ENCODE results near the gene ADORA1.
A peak's percentile ranks its signal among the peaks of the same experiment; 100 is the strongest.

DNA sequence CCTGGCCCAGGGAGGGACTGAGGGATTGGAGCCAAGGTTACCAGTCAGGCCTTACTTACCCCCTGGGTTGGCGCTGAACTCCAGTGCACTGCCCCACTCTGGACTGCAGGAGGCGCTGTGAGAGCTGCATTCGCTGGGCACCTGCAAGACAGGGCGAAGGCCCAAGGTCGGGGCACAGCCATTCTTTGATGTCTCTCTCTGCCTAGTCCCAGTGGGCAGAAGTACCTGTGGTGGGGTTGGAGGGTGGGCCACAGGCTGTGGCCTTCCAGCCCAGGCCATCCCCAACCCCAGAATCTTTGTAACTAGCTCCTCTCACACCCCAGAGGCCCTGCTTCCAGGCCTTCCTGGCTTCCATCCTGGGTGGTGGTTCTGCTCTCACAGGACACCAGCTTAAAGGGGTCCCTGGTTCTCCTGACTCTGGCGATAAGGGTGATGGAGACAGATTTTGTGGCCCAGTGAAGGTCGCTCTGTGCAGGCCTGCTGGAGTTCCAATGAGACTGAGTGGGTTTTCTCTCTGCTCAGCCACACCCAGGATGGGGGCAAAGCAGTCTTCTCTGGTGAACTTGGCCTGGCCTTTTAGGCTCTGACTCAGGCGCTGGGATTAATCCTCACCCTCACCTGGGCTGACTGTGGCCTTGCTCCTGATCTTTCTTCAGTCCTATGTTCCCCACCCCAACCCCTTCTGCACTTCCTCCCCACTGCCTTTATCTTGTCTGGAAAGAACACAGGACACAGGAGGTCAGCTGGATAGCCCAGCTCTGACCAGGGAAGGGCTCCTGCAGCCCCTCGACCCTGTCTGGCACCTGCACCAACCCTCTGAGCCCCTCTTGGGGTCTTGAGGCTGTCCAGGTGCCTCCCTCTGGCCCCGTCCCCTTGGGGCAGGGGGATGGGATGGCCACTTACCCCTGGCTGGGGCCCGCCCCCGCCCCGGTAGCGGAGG, 42.7 kb upstream of the ADORA1 start:
- TF ChIP-seq, protein P1, sequence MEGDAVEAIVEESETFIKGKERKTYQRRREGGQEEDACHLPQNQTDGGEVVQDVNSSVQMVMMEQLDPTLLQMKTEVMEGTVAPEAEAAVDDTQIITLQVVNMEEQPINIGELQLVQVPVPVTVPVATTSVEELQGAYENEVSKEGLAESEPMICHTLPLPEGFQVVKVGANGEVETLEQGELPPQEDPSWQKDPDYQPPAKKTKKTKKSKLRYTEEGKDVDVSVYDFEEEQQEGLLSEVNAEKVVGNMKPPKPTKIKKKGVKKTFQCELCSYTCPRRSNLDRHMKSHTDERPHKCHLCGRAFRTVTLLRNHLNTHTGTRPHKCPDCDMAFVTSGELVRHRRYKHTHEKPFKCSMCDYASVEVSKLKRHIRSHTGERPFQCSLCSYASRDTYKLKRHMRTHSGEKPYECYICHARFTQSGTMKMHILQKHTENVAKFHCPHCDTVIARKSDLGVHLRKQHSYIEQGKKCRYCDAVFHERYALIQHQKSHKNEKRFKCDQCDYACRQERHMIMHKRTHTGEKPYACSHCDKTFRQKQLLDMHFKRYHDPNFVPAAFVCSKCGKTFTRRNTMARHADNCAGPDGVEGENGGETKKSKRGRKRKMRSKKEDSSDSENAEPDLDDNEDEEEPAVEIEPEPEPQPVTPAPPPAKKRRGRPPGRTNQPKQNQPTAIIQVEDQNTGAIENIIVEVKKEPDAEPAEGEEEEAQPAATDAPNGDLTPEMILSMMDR (conservative IDR thresholded peaks at IDR 0.05; ENCODE audit: low read depth, low read length): peak; percentile 73
- no peak for TF ChIP-seq EZH2 (IDR thresholded peaks at IDR 0.05; ENCODE audit: borderline replicate concordance, low read depth, low read length, poor library complexity, severe bottlenecking)
